ENCODE measurements around the gene GPR42. TPM values are rescaled to one million over a fixed set of nuclear protein-coding genes. Genes with fewer than 3 reads are reported as not detected.

GPR42 gene
- total and polyA plus RNA-seq, 9 donors: not detected

DNA sequence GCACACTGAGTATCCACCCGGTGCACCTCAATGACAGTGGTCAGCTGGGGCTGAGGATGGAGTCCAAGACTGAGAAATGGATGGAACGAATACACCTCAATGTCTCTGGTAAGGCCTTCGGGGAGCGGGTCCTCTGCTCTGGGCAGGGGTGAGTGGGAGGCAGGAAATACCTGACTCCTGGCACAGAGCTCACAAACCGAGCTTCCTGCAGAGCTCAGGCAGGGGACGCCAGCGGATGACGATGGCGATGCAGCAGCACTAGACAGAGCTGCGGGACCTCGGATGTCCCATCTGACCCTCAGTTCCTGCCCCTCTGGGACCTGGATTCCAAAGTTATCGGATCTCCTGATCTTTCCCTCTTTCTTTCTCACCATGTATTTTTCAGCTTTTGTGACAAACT lies 38.1 kb upstream of the GPR42 start:
- intact Hi-C loops (cut with DNase I): no loop called here
- no peak for TF ChIP-seq EP300 (IDR thresholded peaks at IDR 0.05)
- TF ChIP-seq CTCF (IDR thresholded peaks at IDR 0.05): no peak
- TF ChIP-seq POLR2A (IDR thresholded peaks at IDR 0.05): no peak
- Histone ChIP-seq H3K4me3 (no peak overlapping the region), H3K4me1 (ENCODE audit: insufficient read depth) (no peaks in the 10 kb centered on the region), H3K36me3 (no peaks in the 10 kb centered on the region), H3K27ac (no peak overlapping the region), H3K9me3 (no peaks in the 10 kb centered on the region), H3K27me3 (no peaks in the 10 kb centered on the region)
- WGBS, 3 donors: 59 to 65% (median 60%) methylated on average over 12 of the region's 12 CpGs
- DNase-seq: no peak

- no peak overlapping the region for H3K4me3 ChIP-seq
- H3K27me3 ChIP-seq: no peaks in the 10 kb centered on the region
- no peaks in the 10 kb centered on the region for H3K9me3 ChIP-seq
- TF ChIP-seq CTCF (IDR thresholded peaks at IDR 0.05) (no peak), EP300 (IDR thresholded peaks at IDR 0.05) (no peak), POLR2A (IDR thresholded peaks at IDR 0.05) (no peak)
- no peaks in the 10 kb centered on the region for H3K4me1 ChIP-seq (ENCODE audit: insufficient read depth)
- intact Hi-C loops (cut with DNase I): no loop called here
- 85 to 88% (median 87%) methylated on average over 10 of the region's 10 CpGs for WGBS, 3 donors
- no peak overlapping the region for H3K27ac ChIP-seq
- no peak for DNase-seq
- no peaks in the 10 kb centered on the region for H3K36me3 ChIP-seq
These were observed 36.6 kb upstream of the GPR42 start for GRCh38 chr19:35334144-35334753.

- Histone ChIP-seq H3K36me3 (no peaks in the 10 kb centered on the region), H3K27ac (no peak overlapping the region), H3K27me3 (no peaks in the 10 kb centered on the region), H3K4me1 (ENCODE audit: insufficient read depth) (no peaks in the 10 kb centered on the region), H3K4me3 (no peak overlapping the region), H3K9me3 (no peaks in the 10 kb centered on the region)
- intact Hi-C loops (cut with DNase I): no loop called here
- WGBS, 3 donors: 89 to 92% (median 89%) methylated on average over 21 of the region's 21 CpGs
- DNase-seq: no peak
- TF ChIP-seq CTCF (IDR thresholded peaks at IDR 0.05) (no peak), EP300 (IDR thresholded peaks at IDR 0.05) (no peak), POLR2A (IDR thresholded peaks at IDR 0.05) (no peak)
These were observed 34.5 kb upstream of the GPR42 start for GRCh38 chr19:35336166-35336955.

DNA sequence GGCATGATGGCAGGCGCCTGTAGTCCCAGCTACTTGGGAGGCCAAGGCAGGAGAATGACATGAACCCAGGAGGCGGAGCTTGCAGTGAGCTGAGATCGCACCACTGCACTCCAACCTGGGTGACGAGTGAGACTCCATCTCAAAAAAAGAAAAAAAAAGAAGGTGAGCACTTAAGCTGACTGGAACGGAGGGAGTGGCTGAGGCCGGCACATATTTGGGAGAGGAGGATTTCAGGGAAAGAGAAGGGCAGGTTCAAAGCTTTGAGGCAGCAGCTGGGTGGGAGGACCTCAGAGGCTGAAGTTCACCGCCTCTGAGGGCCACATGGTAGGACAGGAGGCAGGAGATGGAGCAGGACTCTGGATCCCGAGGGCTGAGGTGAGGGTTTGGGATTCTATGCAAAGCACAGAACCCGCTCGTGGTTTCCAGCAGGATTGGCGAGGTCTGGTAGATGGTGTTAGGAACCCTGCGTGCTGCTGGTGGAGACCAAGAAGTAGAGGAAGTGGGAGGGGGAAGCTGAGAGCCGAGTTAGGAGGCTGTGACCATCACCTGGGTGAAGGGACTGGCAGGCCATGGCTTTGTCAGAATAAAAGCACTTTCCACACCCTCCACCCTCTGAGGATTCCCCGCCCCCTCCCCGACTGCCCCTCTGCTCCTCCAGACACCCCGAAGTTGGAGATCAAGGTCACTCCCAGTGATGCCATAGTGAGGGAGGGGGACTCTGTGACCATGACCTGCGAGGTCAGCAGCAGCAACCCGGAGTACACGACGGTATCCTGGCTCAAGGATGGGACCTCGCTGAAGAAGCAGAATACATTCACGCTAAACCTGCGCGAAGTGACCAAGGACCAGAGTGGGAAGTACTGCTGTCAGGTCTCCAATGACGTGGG lies 33.5 kb upstream of the GPR42 start:
- H3K27me3 ChIP-seq: no peaks in the 10 kb centered on the region
- no peak for DNase-seq
- TF ChIP-seq EP300 (IDR thresholded peaks at IDR 0.05): no peak
- TF ChIP-seq CTCF (IDR thresholded peaks at IDR 0.05): no peak
- no peak for TF ChIP-seq POLR2A (IDR thresholded peaks at IDR 0.05)
- no peak overlapping the region for H3K27ac ChIP-seq
- H3K4me1 ChIP-seq (ENCODE audit: insufficient read depth): no peaks in the 10 kb centered on the region
- H3K9me3 ChIP-seq: no peaks in the 10 kb centered on the region
- intact Hi-C loops (cut with DNase I): no loop called here
- 66 to 80% (median 67%) methylated on average over 25 of the region's 25 CpGs for WGBS, 3 donors
- H3K4me3 ChIP-seq: no peak overlapping the region
- no peaks in the 10 kb centered on the region for H3K36me3 ChIP-seq

Data from ovary (tissue), 9 donors.